RCC 7860 (cell line): Measurements from ENCODE around the gene GJA10.

ENCODE experiments used
- DNase-seq: peaks from one replicate; pipeline ENCODE4 v3.0.0-alpha.2; 2015; ENCODE audit warnings: low spot score
- FAIRE-seq: peaks from 2 replicates; lab custom pipeline; 2012; peaks lifted over from hg19 to GRCh38; lab: Jason Lieb, UNC

The GJA10 gene

GRCh38 chr6:89942601-89943000 lies 48.3 kb downstream of the GJA10 start:
- no peak for DNase-seq
- FAIRE-seq, result no peak

GRCh38 chr6:89944181-89944755 lies 50.0 kb downstream of the GJA10 start:
- no peak for FAIRE-seq
- DNase-seq, result no peak

- FAIRE-seq (no peak), DNase-seq (no peak)
These were observed 50.6 kb downstream of the GJA10 start for GRCh38 chr6:89944826-89945407.
